H1 (cell line): ENCODE measurements around the gene ARHGAP10. TPM values are rescaled to one million over a fixed set of nuclear protein-coding genes. Genes with fewer than 3 reads are reported as not detected.

Experiments used
- CTCF ChIA-PET: fragments of 300-600 bp; sonication (Branson Sonifier 250); formaldehyde crosslinking; loops from one replicate; lab custom pipeline; 2021; ENCODE audit not compliant: partially characterized antibody; lab: Charles Lee
- POLR2A ChIA-PET: fragments of 300-600 bp; sonication (Branson Sonifier 250); formaldehyde crosslinking; loops from one replicate; lab custom pipeline; 2021; ENCODE audit warnings: inconsistent platforms; ENCODE audit not compliant: partially characterized antibody; lab: Charles Lee
- DNase-seq, 2 experiments: peaks; one replicate each; pipeline versions ENCODE4 v3.0.0 to v3.0.0-alpha.2; 2010 to 2022; ENCODE audit warnings: low spot score in 2 of 2, low read depth in 1 of 2, mixed read lengths in 1 of 2
- FAIRE-seq: peaks from 2 replicates; lab custom pipeline; 2011; peaks lifted over from hg19 to GRCh38; lab: Jason Lieb, UNC
- H2AFZ ChIP-seq: 2 replicates; pipeline ENCODE4 v1.8.1; 2012; ENCODE audit warnings: low read length, inconsistent platforms
- H2AK5ac ChIP-seq: 2 replicates; pipeline ENCODE4 v1.6.1; 2013; ENCODE audit warnings: low read depth, low read length
- H2BK120ac ChIP-seq: replicated peaks from 2 replicates; pipeline ENCODE3; 2013; ENCODE audit warnings: low read depth, low read length, inconsistent platforms
- H2BK12ac ChIP-seq: 2 replicates; pipeline ENCODE4 v1.6.1; 2013; ENCODE audit warnings: low read depth, low read length
- H2BK15ac ChIP-seq: 2 replicates; pipeline ENCODE4 v1.6.1; 2013; ENCODE audit warnings: low read length
- H2BK20ac ChIP-seq: 2 replicates; pipeline ENCODE4 v1.6.1; 2013; ENCODE audit warnings: low read length
- H2BK5ac ChIP-seq: 2 replicates; pipeline ENCODE4 v1.6.1; 2013; ENCODE audit warnings: low read depth, low read length
- H3K14ac ChIP-seq: 2 replicates; pipeline ENCODE4 v1.6.1; 2013; ENCODE audit warnings: inconsistent platforms; ENCODE audit not compliant: insufficient read length
- H3K18ac ChIP-seq: 2 replicates; pipeline ENCODE4 v1.6.1; 2013; ENCODE audit warnings: low read length; ENCODE audit errors: extremely low read depth
- H3K23ac ChIP-seq: 2 replicates; pipeline ENCODE4 v1.6.1; 2013; ENCODE audit warnings: inconsistent platforms; ENCODE audit not compliant: insufficient read length
- H3K23me2 ChIP-seq: 2 replicates; pipeline ENCODE4 v1.6.1; 2013; ENCODE audit warnings: low read depth, low read length
- H3K27ac ChIP-seq: 2 replicates; pipeline ENCODE4 v1.6.1; 2011; ENCODE audit warnings: low read depth, low read length, inconsistent platforms
- H3K27me3 ChIP-seq, 4 experiments: replicated peaks in 1 of 4; 1 replicate in 1 of 4; 2 replicates in 3 of 4; pipeline versions ENCODE4 v1.6.1 to v1.8.1; 2011 to 2013; ENCODE audit warnings: low read length in 3 of 4, mild to moderate bottlenecking in 3 of 4, inconsistent platforms in 2 of 4, mixed read lengths in 2 of 4, moderate library complexity in 1 of 4; ENCODE audit not compliant: control insufficient read depth in 3 of 4, insufficient read depth in 3 of 4; ENCODE audit errors: extremely low read depth in 1 of 4
- H3K36me3 ChIP-seq, 4 experiments: 2 replicates each; pipeline versions ENCODE4 v1.6.1 to v1.8.1; 2011 to 2013; ENCODE audit warnings: mild to moderate bottlenecking in 4 of 4, low read length in 3 of 4, moderate library complexity in 2 of 4, control low read depth in 1 of 4, inconsistent platforms in 1 of 4; ENCODE audit not compliant: insufficient read depth in 4 of 4, control insufficient read depth in 2 of 4
- H3K4ac ChIP-seq: replicated peaks from 2 replicates; pipeline ENCODE3; 2013; ENCODE audit warnings: low read length, low read depth, mixed read lengths, inconsistent platforms; ENCODE audit not compliant: insufficient read length
- H3K4me1 ChIP-seq, 4 experiments: replicated peaks in 1 of 4; 1 replicate in 1 of 4; 2 replicates in 3 of 4; pipeline versions ENCODE4 v1.6.1 to v1.8.1; 2011 to 2013; ENCODE audit warnings: low read length in 3 of 4, inconsistent platforms in 2 of 4, mixed read lengths in 1 of 4; ENCODE audit not compliant: insufficient read depth in 4 of 4, control insufficient read depth in 3 of 4
- H3K4me2 ChIP-seq, 2 experiments: 2 replicates each; pipeline versions ENCODE4 v1.6.1 to v1.8.1; 2011 to 2013; ENCODE audit warnings: low read depth in 2 of 2, low read length in 2 of 2, control low read depth in 1 of 2, inconsistent platforms in 1 of 2, mild to moderate bottlenecking in 1 of 2; ENCODE audit not compliant: insufficient read depth in 1 of 2
- H3K4me3 ChIP-seq, 4 experiments: fragments of 200-600, 300-600 bp in 1 of 4; sonication (generic), shearing (Covaris generic), sonication (Bioruptor Twin) in 1 of 4; 2 replicates each; pipeline versions ENCODE4 v1.5.1 to v1.8.1; 2011 to 2016; ENCODE audit warnings: low read length in 4 of 4, low read depth in 3 of 4, control low read depth in 2 of 4, inconsistent platforms in 2 of 4, mild to moderate bottlenecking in 2 of 4, mixed read lengths in 1 of 4, moderate library complexity in 1 of 4; ENCODE audit not compliant: insufficient read depth in 2 of 4; ENCODE audit errors: extremely low read depth in 1 of 4
- H3K56ac ChIP-seq: replicated peaks from 2 replicates; pipeline ENCODE3; 2013; ENCODE audit warnings: low read depth, mild to moderate bottlenecking, mixed read lengths, low read length, inconsistent platforms; ENCODE audit not compliant: insufficient read length
- H3K79me1 ChIP-seq: 2 replicates; pipeline ENCODE4 v1.6.1; 2013; ENCODE audit warnings: low read depth, low read length, control low read depth
- H3K79me2 ChIP-seq, 2 experiments: 2 replicates each; pipeline versions ENCODE4 v1.6.1 to v1.8.1; 2012 to 2013; ENCODE audit warnings: low read length in 2 of 2, mild to moderate bottlenecking in 2 of 2, inconsistent platforms in 1 of 2; ENCODE audit not compliant: insufficient read depth in 2 of 2, control insufficient read depth in 1 of 2
- H3K9ac ChIP-seq, 4 experiments: replicated peaks in 1 of 4; 1 replicate in 1 of 4; 2 replicates in 3 of 4; pipeline versions ENCODE4 v1.6.1 to v1.8.1; 2011 to 2013; ENCODE audit warnings: low read depth in 3 of 4, low read length in 3 of 4, control low read depth in 2 of 4, mild to moderate bottlenecking in 2 of 4, moderate library complexity in 2 of 4, inconsistent platforms in 1 of 4; ENCODE audit errors: extremely low read depth in 1 of 4
- H3K9me3 ChIP-seq, 2 experiments: 2 replicates each; pipeline versions ENCODE4 v1.6.1 to v1.8.1; 2012 to 2013; ENCODE audit warnings: mild to moderate bottlenecking in 2 of 2, moderate library complexity in 2 of 2, control low read depth in 1 of 2, inconsistent platforms in 1 of 2, low read depth in 1 of 2, low read length in 1 of 2, mixed read lengths in 1 of 2; ENCODE audit not compliant: insufficient read depth in 2 of 2
- H4K20me1 ChIP-seq, 2 experiments: replicated peaks in 1 of 2; 2 replicates each; pipeline versions ENCODE3 to v1.8.1; 2011 to 2013; ENCODE audit warnings: inconsistent platforms in 2 of 2, low read length in 2 of 2, mild to moderate bottlenecking in 1 of 2; ENCODE audit not compliant: insufficient read depth in 2 of 2, control insufficient read depth in 1 of 2
- H4K5ac ChIP-seq: 2 replicates; pipeline ENCODE4 v1.6.1; 2013; ENCODE audit warnings: low read length, low read depth, mixed read lengths, inconsistent platforms; ENCODE audit not compliant: insufficient read length
- H4K8ac ChIP-seq: 2 replicates; pipeline ENCODE4 v1.8.0; 2013; ENCODE audit warnings: mild to moderate bottlenecking, moderate library complexity, low read length, inconsistent platforms; ENCODE audit not compliant: insufficient read depth; ENCODE audit errors: extremely low read depth
- H4K91ac ChIP-seq: replicated peaks from 2 replicates; pipeline ENCODE3; 2013; ENCODE audit warnings: low read length, mixed read lengths, inconsistent platforms; ENCODE audit not compliant: insufficient read length
- RXRA ChIP-seq: IDR thresholded peaks from 2 replicates; pipeline ENCODE4 v1.6.1; 2011; ENCODE audit warnings: low read depth, mild to moderate bottlenecking, low read length, moderate library complexity; ENCODE audit not compliant: insufficient read depth
- WGBS, 2 experiments: shearing (Covaris generic) in 1 of 2; methylation state at CpG; one replicate each; pipeline versions ENCODE4 v1.1.6 to v1.1.7; 2013 to 2015; ENCODE audit warnings: low lambda C conversion rate in 2 of 2, mixed read lengths in 2 of 2, inconsistent platforms in 1 of 2, low coverage in 1 of 2, missing lambda C conversion rate in 1 of 2; ENCODE audit not compliant: insufficient replicate concordance in 2 of 2, insufficient coverage in 1 of 2, insufficient read length in 1 of 2; ENCODE audit errors: extremely low coverage in 1 of 2, missing lambda C conversion rate in 1 of 2; 5-methylcytosine and 5-hydroxymethylcytosine counted together
- polyA plus RNA-seq, 7 experiments: library from polyadenylated mRNA; depleted of rRNA in 3 of 7; stranded (reverse) in 5 of 7; unstranded in 2 of 7; fragments of >200 nt in 5 of 7; fragments of 200-250 nt in 2 of 7; gene quantifications; 1 replicate in 5 of 7; 2 replicates in 1 of 7; 4 replicates in 1 of 7; pipeline versions ENCODE4 v1.2.1 to v1.2.3, GENCODE V29; 2011 to 2013; ENCODE audit warnings: missing spikeins in 2 of 7, mixed read lengths in 2 of 7
- total RNA-seq: library from RNA; stranded (reverse); fragmentation: NEBNext Ultra II Directional; extraction: Animal tissue kit (Norgen Biotek cat#: 25700); gene quantifications from 2 replicates; pipeline ENCODE4 v1.2.1, GENCODE V29; 2021

ARHGAP10 gene
- total and polyA plus RNA-seq, 2 of the 8 experiments (the other 6 are each of a cell fraction or from before 2014, with no cell fraction given) = 3.7 to 6.1 TPM

DNA sequence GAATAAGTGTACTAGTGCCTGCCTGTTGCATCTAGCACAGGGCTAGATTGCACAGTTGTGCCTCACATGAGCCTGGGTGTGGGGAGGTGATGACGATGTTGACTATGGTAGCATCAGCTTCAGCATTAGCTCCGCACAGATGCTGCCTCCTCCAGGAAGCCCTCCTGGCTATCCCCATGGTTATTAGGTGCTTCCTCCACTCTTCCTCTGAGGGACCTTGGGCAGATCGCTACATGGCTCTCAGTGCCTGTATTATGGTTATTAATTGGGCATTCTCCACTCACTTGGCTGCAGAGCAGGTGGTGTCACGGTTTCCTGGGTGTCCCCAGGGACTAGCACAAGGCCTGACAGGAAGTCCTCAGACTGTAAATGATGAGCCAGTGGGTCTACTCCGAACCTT is 325.6 kb downstream of the ARHGAP10 start:
- no peak overlapping the region for H3K4ac ChIP-seq
- H3K79me1 ChIP-seq = no peaks in the 10 kb centered on the region
- H3K18ac ChIP-seq = no peak overlapping the region
- H2BK12ac ChIP-seq = no peak overlapping the region
- no peak for FAIRE-seq
- no peaks in the 10 kb centered on the region for H3K36me3 ChIP-seq
- no peak overlapping the region for H3K9ac ChIP-seq
- no peaks in the 10 kb centered on the region for H4K20me1 ChIP-seq
- no peaks in the 10 kb centered on the region for H3K23me2 ChIP-seq
- no peak overlapping the region for H3K14ac ChIP-seq
- H3K79me2 ChIP-seq = no peaks in the 10 kb centered on the region
- WGBS, 2 experiments = 96% methylated on average over 5 of the region's 5 CpGs; no CpG with 5 or more reads in 1 of the 2 experiments
- H2AK5ac ChIP-seq = no peak overlapping the region
- no peak overlapping the region for H2BK20ac ChIP-seq
- H2BK120ac ChIP-seq = no peak overlapping the region
- H3K56ac ChIP-seq = no peak overlapping the region
- CTCF ChIA-PET = interaction anchor here (0.7 to 2.1 kb wide), 4 partner anchors 10 to 19 kb away, joined by 3 to 11 read pairs (median 6); no protein-coding TSS in a partner anchor
- no peak overlapping the region for H4K8ac ChIP-seq
- H3K4me3 ChIP-seq = no peak overlapping the region
- H3K9me3 ChIP-seq = no peaks in the 10 kb centered on the region
- H2BK15ac ChIP-seq = no peak overlapping the region
- no peak for TF ChIP-seq RXRA
- TF ChIP-seq, all 59 proteins: peak for 0
- POLR2A ChIA-PET = interaction anchor here (0.8 to 1.2 kb wide), 2 partner anchors 13 to 24 kb away, joined by 3 read pairs; no protein-coding TSS in a partner anchor
- no peak overlapping the region for H3K4me2 ChIP-seq
- no peak overlapping the region for H2AFZ ChIP-seq
- H4K91ac ChIP-seq = no peak overlapping the region
- no peak overlapping the region for H4K5ac ChIP-seq
- no peaks in the 10 kb centered on the region for H3K27me3 ChIP-seq
- H2BK5ac ChIP-seq = no peak overlapping the region
- no peak for DNase-seq
- H3K23ac ChIP-seq = no peak overlapping the region
- peaks cover 0 to 7% (median 4%) of the 10 kb centered on the region in 4 experiments; a peak in 3 of 7 replicates for H3K4me1 ChIP-seq
- H3K27ac ChIP-seq = no peak overlapping the region
